ENCODE measurements around the gene MCM9. TPM values are rescaled to one million over a fixed set of nuclear protein-coding genes. Genes with fewer than 3 reads are reported as not detected.

MCM9 gene
- total RNA-seq, 4 donors from 2014 or later = 3.5 to 6.9 (median 5.0) TPM

DNA sequence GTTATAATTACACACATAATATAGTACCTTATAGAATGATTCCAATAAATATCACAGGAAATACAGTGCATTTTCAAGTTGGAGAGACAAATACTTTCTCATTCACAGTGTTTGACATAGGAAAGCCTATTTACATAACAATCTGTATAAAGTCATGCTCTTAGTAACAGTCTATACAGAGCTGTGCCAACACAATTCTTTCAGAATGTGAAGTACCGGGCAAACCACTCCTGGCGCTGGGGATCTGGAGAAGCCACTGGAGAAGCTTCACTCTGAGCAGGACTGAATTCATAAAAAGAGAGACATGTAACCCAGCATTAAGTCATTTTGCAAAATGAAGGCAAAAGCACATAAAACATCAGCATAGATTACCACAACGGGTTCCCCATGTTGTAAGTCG lies 24.9 kb upstream of the MCM9 start:
- TF ChIP-seq POLR2A (IDR thresholded peaks at IDR 0.05) = no peak
- TF ChIP-seq, protein P1, sequence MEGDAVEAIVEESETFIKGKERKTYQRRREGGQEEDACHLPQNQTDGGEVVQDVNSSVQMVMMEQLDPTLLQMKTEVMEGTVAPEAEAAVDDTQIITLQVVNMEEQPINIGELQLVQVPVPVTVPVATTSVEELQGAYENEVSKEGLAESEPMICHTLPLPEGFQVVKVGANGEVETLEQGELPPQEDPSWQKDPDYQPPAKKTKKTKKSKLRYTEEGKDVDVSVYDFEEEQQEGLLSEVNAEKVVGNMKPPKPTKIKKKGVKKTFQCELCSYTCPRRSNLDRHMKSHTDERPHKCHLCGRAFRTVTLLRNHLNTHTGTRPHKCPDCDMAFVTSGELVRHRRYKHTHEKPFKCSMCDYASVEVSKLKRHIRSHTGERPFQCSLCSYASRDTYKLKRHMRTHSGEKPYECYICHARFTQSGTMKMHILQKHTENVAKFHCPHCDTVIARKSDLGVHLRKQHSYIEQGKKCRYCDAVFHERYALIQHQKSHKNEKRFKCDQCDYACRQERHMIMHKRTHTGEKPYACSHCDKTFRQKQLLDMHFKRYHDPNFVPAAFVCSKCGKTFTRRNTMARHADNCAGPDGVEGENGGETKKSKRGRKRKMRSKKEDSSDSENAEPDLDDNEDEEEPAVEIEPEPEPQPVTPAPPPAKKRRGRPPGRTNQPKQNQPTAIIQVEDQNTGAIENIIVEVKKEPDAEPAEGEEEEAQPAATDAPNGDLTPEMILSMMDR (IDR thresholded peaks at IDR 0.05 in 4 of 5, conservative IDR thresholded peaks at IDR 0.05 in 1 of 5) = no peak
- in situ Hi-C loops (cut with MboI; ENCODE audit: low sequenced_read_pairs in 4 of 4) = loop anchor here in 3 of 4 donors (10.0 to 25.0 kb wide), 3 partner anchors 145 to 155 kb away; no protein-coding TSS in a partner anchor
- H3K36me3 ChIP-seq = no peaks in the 10 kb centered on the region

DNA sequence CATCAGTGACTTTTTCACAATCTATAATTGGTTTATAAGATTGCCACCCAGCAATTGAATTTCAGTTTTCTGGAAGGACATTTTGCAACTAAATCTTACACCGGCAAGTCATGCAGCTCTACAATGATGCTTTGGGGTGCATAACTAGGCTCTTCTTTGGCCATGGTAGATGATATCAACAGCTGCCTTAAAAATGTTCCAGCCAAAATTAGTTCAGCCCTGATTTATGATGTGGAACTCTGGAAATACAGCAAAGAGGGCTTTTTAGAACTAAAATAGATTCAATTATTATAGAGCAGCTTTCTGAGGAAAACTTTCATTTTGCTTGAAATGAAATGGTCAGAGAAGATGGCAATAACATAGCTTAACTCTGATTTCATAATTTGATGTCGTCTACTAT lies 18.4 kb upstream of the MCM9 start:
- intact Hi-C loops (cut with DNase I; ENCODE audit: low total_unique reads) (no loop called here), in situ Hi-C loops (cut with MboI; ENCODE audit: low sequenced_read_pairs in 4 of 4) (loop anchor here in 1 of 4 donors (25.0 kb wide), 1 partner anchor 159 kb away; no protein-coding TSS in a partner anchor)
- Histone ChIP-seq H3K4me3 (no peak overlapping the region), H3K36me3 (no peaks in the 10 kb centered on the region), H3K9me3 (no peaks in the 10 kb centered on the region), H3K27ac (no peak overlapping the region), H3K4me1 (no peaks in the 10 kb centered on the region), H3K27me3 (no peaks in the 10 kb centered on the region)
- no peak for ATAC-seq
- no peak for DNase-seq
- TF ChIP-seq, protein P1 (IDR thresholded peaks at IDR 0.05 in 4 of 5, conservative IDR thresholded peaks at IDR 0.05 in 1 of 5) = no peak
- TF ChIP-seq POLR2A (IDR thresholded peaks at IDR 0.05) = no peak

More for the DNA sequence above, 24.9 kb upstream of the MCM9 start:
- no peaks in the 10 kb centered on the region for H3K27me3 ChIP-seq
- no peak overlapping the region for H3K27ac ChIP-seq
- no peaks in the 10 kb centered on the region for H3K9me3 ChIP-seq
- no peaks in the 10 kb centered on the region for H3K4me1 ChIP-seq
- ATAC-seq (no peak), DNase-seq (no peak)
- intact Hi-C loops (cut with DNase I; ENCODE audit: low total_unique reads) = no loop called here
- H3K4me3 ChIP-seq = no peak overlapping the region

DNA sequence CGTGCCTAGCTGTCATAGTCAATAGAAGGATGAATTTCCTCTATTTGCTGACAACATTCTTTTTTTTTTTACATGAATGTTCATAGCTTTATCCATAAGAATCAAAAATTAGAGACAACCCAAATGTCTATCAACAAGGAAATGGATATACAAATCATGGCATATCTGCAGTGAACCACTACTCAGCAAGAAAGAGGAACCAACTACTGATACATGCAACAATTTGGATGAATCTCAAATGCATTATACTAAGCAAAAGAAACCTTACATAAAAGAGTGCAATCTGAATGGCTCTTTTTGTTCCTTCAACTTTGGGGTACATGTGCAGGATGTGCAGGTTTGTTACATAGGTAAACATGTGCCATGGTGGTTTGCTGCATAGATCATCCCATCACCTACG lies 17.7 kb upstream of the MCM9 start:
- intact Hi-C loops (cut with DNase I; ENCODE audit: low total_unique reads) = no loop called here
- Histone ChIP-seq H3K9me3 (no peaks in the 10 kb centered on the region), H3K27me3 (no peaks in the 10 kb centered on the region), H3K27ac (no peak overlapping the region), H3K4me1 (no peaks in the 10 kb centered on the region), H3K36me3 (no peaks in the 10 kb centered on the region), H3K4me3 (no peak overlapping the region)
- in situ Hi-C loops (cut with MboI; ENCODE audit: low sequenced_read_pairs in 4 of 4) = loop anchor here in 1 of 4 donors (25.0 kb wide), 1 partner anchor 160 kb away; no protein-coding TSS in a partner anchor
- DNase-seq = no peak
- no peak for ATAC-seq
- TF ChIP-seq, protein P1 (IDR thresholded peaks at IDR 0.05 in 4 of 5, conservative IDR thresholded peaks at IDR 0.05 in 1 of 5) = no peak
- no peak for TF ChIP-seq POLR2A (IDR thresholded peaks at IDR 0.05)

DNA sequence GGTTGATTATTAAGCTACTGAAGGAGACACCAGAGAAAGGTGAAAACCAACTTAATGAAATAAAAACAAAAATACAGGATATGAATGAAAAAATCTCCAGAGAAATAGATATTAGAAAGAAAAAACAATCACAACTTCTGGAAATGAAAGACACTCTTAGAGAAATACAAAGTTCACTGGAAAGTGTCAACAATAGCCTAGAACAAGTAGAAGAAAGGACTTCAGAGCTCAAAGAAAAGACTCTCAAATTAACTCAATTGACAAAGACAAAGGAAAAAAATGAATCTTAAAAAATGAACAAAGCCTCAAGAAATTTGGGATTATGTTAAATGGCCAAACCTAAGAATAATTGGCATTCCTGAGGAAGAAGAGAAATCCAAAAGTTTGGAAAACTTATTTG lies 10.3 kb upstream of the MCM9 start:
- intact Hi-C loops (cut with DNase I; ENCODE audit: low total_unique reads) (no loop called here), in situ Hi-C loops (cut with MboI; ENCODE audit: low sequenced_read_pairs in 4 of 4) (no loop called here)
- no peaks in the 10 kb centered on the region for H3K4me1 ChIP-seq
- H3K4me3 ChIP-seq = no peak overlapping the region
- no peaks in the 10 kb centered on the region for H3K27me3 ChIP-seq
- TF ChIP-seq, protein P1 (IDR thresholded peaks at IDR 0.05 in 4 of 5, conservative IDR thresholded peaks at IDR 0.05 in 1 of 5) = no peak
- no peak for TF ChIP-seq POLR2A (IDR thresholded peaks at IDR 0.05)
- no peaks in the 10 kb centered on the region for H3K36me3 ChIP-seq
- DNase-seq (no peak), ATAC-seq (no peak)
- H3K27ac ChIP-seq = no peak overlapping the region
- H3K9me3 ChIP-seq = peaks cover 0 to 2% (median 0%) of the 10 kb centered on the region in 3 donors

DNA sequence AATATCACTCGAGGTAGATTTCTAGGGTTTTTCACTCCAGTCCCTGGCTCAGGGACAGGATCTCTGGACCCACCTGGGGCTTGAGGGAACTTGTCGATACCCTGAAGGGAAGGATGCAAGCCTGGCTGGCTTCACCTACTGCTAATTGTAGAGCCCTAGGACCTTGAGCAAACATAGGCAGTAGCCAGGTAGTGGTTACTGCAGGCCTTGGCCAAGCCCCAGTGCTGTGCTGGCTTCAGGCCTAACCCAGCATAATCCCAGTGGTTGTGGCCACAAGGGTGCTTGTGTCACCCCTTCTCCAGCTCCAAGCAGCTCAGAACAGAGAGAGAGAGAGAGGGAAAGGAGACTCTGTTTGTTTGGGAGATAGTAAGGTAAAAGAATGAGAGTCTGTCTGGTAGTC lies 5.8 kb upstream of the MCM9 start:
- Histone ChIP-seq H3K36me3 (peaks cover 0 to 4% of the 10 kb centered on the region in 2 donors), H3K27me3 (no peaks in the 10 kb centered on the region), H3K4me3 (no peak overlapping the region), H3K4me1 (peaks cover 1 to 5% of the 10 kb centered on the region in 2 donors), H3K27ac (no peak overlapping the region), H3K9me3 (peaks cover 0 to 2% (median 0%) of the 10 kb centered on the region in 3 donors)
- DNase-seq (no peak), ATAC-seq (no peak)
- TF ChIP-seq POLR2A (IDR thresholded peaks at IDR 0.05) = no peak
- TF ChIP-seq, protein P1 (IDR thresholded peaks at IDR 0.05 in 4 of 5, conservative IDR thresholded peaks at IDR 0.05 in 1 of 5) = no peak
- intact Hi-C loops (cut with DNase I; ENCODE audit: low total_unique reads) = no loop called here
- in situ Hi-C loops (cut with MboI; ENCODE audit: low sequenced_read_pairs in 4 of 4) = no loop called here
